K562 (cell line): ENCODE measurements around the gene CYCS.

Experiments used
- E2F4 ChIP-seq: sonication (generic); formaldehyde crosslinking; IDR thresholded peaks from 2 replicates; pipeline ENCODE4 v1.8.0; 2022; ENCODE audit warnings: mild to moderate bottlenecking, low read depth, missing genetic modification reagents
- RBM14 ChIP-seq: fragments of 200-400 bp; formaldehyde crosslinking; IDR thresholded peaks from 2 replicates; pipeline ENCODE4 v1.6.1; 2018; ENCODE audit warnings: low read depth, mild to moderate bottlenecking, low read length, moderate library complexity, borderline replicate concordance; ENCODE audit not compliant: insufficient read depth

- TF ChIP-seq RBM14: no peak
- no peak for TF ChIP-seq E2F4
These were observed 24.8 kb upstream of the CYCS start for GRCh38 chr7:25149836-25150235.
